HepG2 (cell line): Measurements from ENCODE around the gene TMEM190. TPM values are rescaled to one million over a fixed set of nuclear protein-coding genes. Genes with fewer than 3 reads are reported as not detected.

Source experiments
- ATAC-seq: fragments of 200-7000 bp; cut with Tn5 transposase; 3 replicates; pipeline ENCODE4 v1.9.1; 2020; ENCODE audit warnings: mild to moderate bottlenecking, moderate library complexity
- BruUV-seq: library from RNA; stranded (reverse); fragments of 400-500 nt; replicated peaks from 2 replicates; lab custom pipeline; 2021; lab: Mats Ljungman, UMichigan
- CTCF ChIA-PET: fragments of 300-600 bp; formaldehyde crosslinking; extraction: SDS; loops from one replicate; lab custom pipeline; 2021; ENCODE audit warnings: low total read pairs, inconsistent platforms, low intra/inter-chr PET ratio; lab: Yijun Ruan, JAX
- POLR2A ChIA-PET: fragments of 350-600 bp; sonication (Branson Sonifier 250); formaldehyde crosslinking; loops from one replicate; lab custom pipeline; 2020; ENCODE audit warnings: antibody characterized with exemption, inconsistent platforms; lab: Yijun Ruan, JAX
- DNase-seq: peaks from one replicate; pipeline ENCODE4 v3.0.0-alpha.2; 2015; ENCODE audit warnings: low spot score
- FAIRE-seq: peaks from 3 replicates; lab custom pipeline; 2011; peaks lifted over from hg19 to GRCh38; lab: Jason Lieb, UNC
- H2AFZ ChIP-seq: one replicate; pipeline ENCODE4 v1.6.1; 2011; ENCODE audit warnings: low read length, inconsistent platforms
- H3K27ac ChIP-seq: fragments of 300-600 bp; 3 replicates; pipeline ENCODE4 v1.8.0; 2011; ENCODE audit warnings: mixed run types, mild to moderate bottlenecking, mixed read lengths, low read length, inconsistent platforms; ENCODE audit not compliant: insufficient read depth; ENCODE audit errors: extremely low read length
- H3K27me3 ChIP-seq, 2 experiments: fragments of 200-600 bp in 1 of 2; 2 replicates in 1 of 2; 3 replicates in 1 of 2; pipeline versions ENCODE4 v1.6.0 to v1.8.0; 2011; ENCODE audit warnings: low read length in 2 of 2, mild to moderate bottlenecking in 2 of 2, moderate library complexity in 2 of 2, inconsistent platforms in 1 of 2; ENCODE audit not compliant: insufficient read depth in 2 of 2, control insufficient read depth in 1 of 2
- H3K36me3 ChIP-seq, 2 experiments: fragments of 200-600 bp in 1 of 2; replicated peaks in 1 of 2; 2 replicates in 1 of 2; 3 replicates in 1 of 2; pipeline versions ENCODE4 v1.5.1 to v1.8.0; 2011; ENCODE audit warnings: low read length in 2 of 2, inconsistent platforms in 1 of 2; ENCODE audit not compliant: insufficient read depth in 2 of 2, control insufficient read depth in 1 of 2
- H3K4me1 ChIP-seq: 2 replicates; pipeline ENCODE4 v1.5.1; 2012; ENCODE audit warnings: low read length, inconsistent platforms; ENCODE audit not compliant: insufficient read depth
- H3K4me2 ChIP-seq: 2 replicates; pipeline ENCODE4 v1.6.0; 2011; ENCODE audit warnings: low read depth, low read length, inconsistent platforms
- H3K4me3 ChIP-seq, 3 experiments: fragments of 200-600 bp in 1 of 3; sonication (generic), shearing (Covaris generic) in 1 of 3; replicated peaks in 1 of 3; 2 replicates each; pipeline ENCODE4 v1.5.1; 2011 to 2016; ENCODE audit warnings: low read length in 3 of 3, inconsistent platforms in 2 of 3, low read depth in 2 of 3, mild to moderate bottlenecking in 2 of 3, control low read depth in 1 of 3, mixed read lengths in 1 of 3; ENCODE audit not compliant: insufficient read depth in 1 of 3
- H3K79me2 ChIP-seq: one replicate; pipeline ENCODE4 v1.6.1; 2011; ENCODE audit warnings: low read length, inconsistent platforms; ENCODE audit not compliant: insufficient read depth
- H3K9ac ChIP-seq: 2 replicates; pipeline ENCODE4 v1.6.0; 2011; ENCODE audit warnings: mild to moderate bottlenecking, low read depth, low read length, inconsistent platforms; ENCODE audit not compliant: insufficient read depth
- H3K9me3 ChIP-seq: 2 replicates; pipeline ENCODE4 v1.5.1; 2012; ENCODE audit warnings: mild to moderate bottlenecking, low read length
- H4K20me1 ChIP-seq: 2 replicates; pipeline ENCODE4 v1.6.0; 2011; ENCODE audit warnings: inconsistent platforms, mild to moderate bottlenecking, low read length, moderate library complexity; ENCODE audit not compliant: insufficient read depth
- AFF4 ChIP-seq: sonication (generic); formaldehyde crosslinking; IDR thresholded peaks from 2 replicates; pipeline ENCODE4 v1.4.0; 2020; ENCODE audit warnings: missing genetic modification reagents
- BRCA1 ChIP-seq: sonication (generic); formaldehyde crosslinking; IDR thresholded peaks from 2 replicates; pipeline ENCODE4 v1.4.0; 2020; ENCODE audit warnings: missing genetic modification reagents
- HIC2 ChIP-seq: sonication (generic); formaldehyde crosslinking; IDR thresholded peaks from 2 replicates; pipeline ENCODE4 v1.9.0; 2022; ENCODE audit warnings: low read depth, missing genetic modification reagents
- HNRNPL ChIP-seq: fragments of 200-400 bp; formaldehyde crosslinking; IDR thresholded peaks from 2 replicates; pipeline ENCODE4 v1.6.1; 2017; ENCODE audit warnings: mild to moderate bottlenecking, low read depth, low read length
- IRF2 ChIP-seq: IDR thresholded peaks from 2 replicates; pipeline ENCODE4 v1.6.1; 2018; ENCODE audit warnings: missing genetic modification reagents, missing compliant biosample characterization
- MTA3 ChIP-seq: sonication (generic); formaldehyde crosslinking; IDR thresholded peaks from 2 replicates; pipeline ENCODE4 v1.4.0; 2020; ENCODE audit warnings: missing genetic modification reagents
- SIX1 ChIP-seq: sonication (generic); formaldehyde crosslinking; IDR thresholded peaks from 2 replicates; pipeline ENCODE4 v1.4.0; 2020; ENCODE audit warnings: missing genetic modification reagents, borderline replicate concordance
- SNAPC4 ChIP-seq: sonication (generic); formaldehyde crosslinking; IDR thresholded peaks from 2 replicates; pipeline ENCODE4 v1.4.0; 2020; ENCODE audit warnings: mild to moderate bottlenecking, missing genetic modification reagents
- SRY ChIP-seq: sonication (generic); formaldehyde crosslinking; IDR thresholded peaks from 2 replicates; pipeline ENCODE4 v1.8.0; 2022; ENCODE audit warnings: mild to moderate bottlenecking, missing genetic modification reagents
- ZNF337 ChIP-seq: sonication (generic); formaldehyde crosslinking; IDR thresholded peaks from 2 replicates; pipeline ENCODE4 v1.5.1; 2020; ENCODE audit warnings: missing genetic modification reagents, low read depth, mild to moderate bottlenecking, borderline replicate concordance
- ZNF543 ChIP-seq: sonication (generic); formaldehyde crosslinking; IDR thresholded peaks from 2 replicates; pipeline ENCODE4 v1.4.0; 2020; ENCODE audit warnings: mild to moderate bottlenecking, missing genetic modification reagents
- ZNF775 ChIP-seq: sonication (generic); formaldehyde crosslinking; IDR thresholded peaks from 2 replicates; pipeline ENCODE4 v1.4.0; 2020; ENCODE audit warnings: missing genetic modification reagents, mild to moderate bottlenecking, moderate library complexity, borderline replicate concordance
- ZNF788 ChIP-seq: sonication (generic); formaldehyde crosslinking; IDR thresholded peaks from 2 replicates; pipeline ENCODE4 v1.5.0; 2020; ENCODE audit warnings: mild to moderate bottlenecking, missing genetic modification reagents, borderline replicate concordance
- WGBS: methylation state at CpG from one replicate; pipeline ENCODE4 v1.1.6; 2017; ENCODE audit warnings: low lambda C conversion rate; 5-methylcytosine and 5-hydroxymethylcytosine counted together
- in situ Hi-C: cut with HindIII; loops from 2 replicates; pipeline ENCODE4 v1.10.0; 2017; ENCODE audit warnings: low pct_unique_long_range_greater_than_20kb; ENCODE audit not compliant: extremely low pct_ligation_motif_present
- intact Hi-C: fragments of 100-400 bp; cut with micrococcal nuclease; formaldehyde crosslinking; loops from one replicate; pipeline ENCODE4 v1.10.0; 2022; ENCODE audit not compliant: unreplicated experiment
- polyA plus RNA-seq, 8 experiments: library from polyadenylated mRNA; depleted of rRNA in 3 of 8; stranded (reverse) in 7 of 8; unstranded in 1 of 8; fragments of >200 nt; fragmentation: Illumina TruSeq in 4 of 8; extraction: Trizol in 4 of 8; gene quantifications; 2 replicates each; pipeline versions ENCODE4 v1.2.1 to v1.2.3, GENCODE V29; 2011 to 2016; ENCODE audit warnings: low read depth in 4 of 8, missing spikeins in 1 of 8, mixed read lengths in 1 of 8; ENCODE audit not compliant: insufficient read depth in 1 of 8
- total RNA-seq, 5 experiments: library from RNA; depleted of rRNA; stranded (reverse); fragments of >200 nt; fragmentation: Illumina TruSeq; extraction: Trizol; gene quantifications; 2 replicates each; pipeline ENCODE4 v1.2.3, GENCODE V29; 2016; ENCODE audit warnings: low read depth in 1 of 5

The TMEM190 gene
- total and polyA plus RNA-seq, 2 of the 13 experiments (the other 11 are each of a cell fraction or from before 2014, with no cell fraction given): 0.35 to 0.83 TPM

- ChIA-PET CTCF (no interaction called here), POLR2A (interaction anchor here (0.7 to 1.4 kb wide), 3 partner anchors 12 to 67 kb away, joined by 3 read pairs; partner anchors contain the start of gene KMT5C)
- peaks cover 6 to 24% of the 10 kb centered on the region in 2 experiments; a peak in 4 of 5 replicates for H3K36me3 ChIP-seq
- FAIRE-seq: no peak
- 97% methylated on average over 11 of the region's 14 CpGs for WGBS
- H3K27me3 ChIP-seq: no peaks in the 10 kb centered on the region
- no peaks in the 10 kb centered on the region for H4K20me1 ChIP-seq
- no peaks in the 10 kb centered on the region for H3K9me3 ChIP-seq
- ATAC-seq: no peak
- H3K4me1 ChIP-seq: peaks cover 2% of the 10 kb centered on the region
- intact Hi-C loops: no loop called here
- no peak overlapping the region for H3K4me2 ChIP-seq
- no peak overlapping the region for H2AFZ ChIP-seq
- H3K4me3 ChIP-seq: no peak overlapping the region
- no peak for DNase-seq
- no peak overlapping the region for H3K9ac ChIP-seq
- in situ Hi-C loops: no loop called here
- no peak overlapping the region for H3K27ac ChIP-seq
- peaks cover 1% of the 10 kb centered on the region for H3K79me2 ChIP-seq
- BruUV-seq: no TSS peak
- TF ChIP-seq SNAPC4 (CRISPR knock-in tag) (no peak), IRF2 (CRISPR knock-in tag) (no peak), HNRNPL (no peak), ZNF543 (CRISPR knock-in tag) (no peak), MTA3 (CRISPR knock-in tag) (no peak), HIC2 (CRISPR knock-in tag) (no peak), AFF4 (CRISPR knock-in tag) (no peak), SRY (CRISPR knock-in tag) (no peak), ZNF775 (no peak), SIX1 (CRISPR knock-in tag) (no peak), ZNF788 (no peak), BRCA1 (CRISPR knock-in tag) (no peak), ZNF337 (CRISPR knock-in tag) (no peak)
Measured at GRCh38 chr19:55400281-55401087, 23.9 kb downstream of the TMEM190 start.
